ENCODE measurements around the gene NSUN3.
"Not testable (repeated sequence)": the region's sequence is repeated elsewhere in the genome, so short reads cannot be mapped to it uniquely, and the experiment has no call there.

The NSUN3 gene

GRCh38 chr3:94062513-94063404, at the start of gene NSUN3, which contains the start of gene DHFR2:
NSUN3 (plus strand) TSS chr3:94063061; CDS start chr3:94063127, 66 bp downstream.
DHFR2 (minus strand) TSS chr3:94062916; CDS start chr3:94061511, 1,405 bp downstream.
- DNase-seq (ENCODE audit: low spot score), result peak; percentile 63

GRCh38 chr3:94015025-94015424, 47.8 kb upstream of the NSUN3 start:
- DNase-seq (ENCODE audit: low spot score), result no peak

DNA sequence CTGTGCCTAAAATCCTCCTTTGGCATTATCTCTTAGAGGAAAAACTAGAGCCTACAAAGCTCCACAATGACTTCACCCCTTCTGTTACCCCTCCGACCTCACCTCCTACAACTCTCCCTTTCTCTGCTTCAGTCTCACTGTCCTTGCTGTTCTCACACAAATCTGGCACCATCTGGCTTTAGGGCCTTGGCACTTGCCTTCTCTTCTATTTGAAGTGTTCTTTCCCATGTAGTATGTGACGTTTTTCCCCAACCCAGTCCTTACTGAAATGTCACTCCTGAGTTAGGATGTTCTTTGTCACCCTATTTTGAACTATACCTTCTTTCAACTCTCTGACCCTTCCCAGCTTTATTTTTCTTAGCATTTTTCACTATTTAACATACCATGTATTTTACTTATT, 43.2 kb upstream of the NSUN3 start:
- DNase-seq (ENCODE audit: low spot score), result no peak

GRCh38 chr3:94020293-94020692, 42.6 kb upstream of the NSUN3 start:
- DNase-seq (ENCODE audit: low spot score), result no peak

- no peak for DNase-seq (ENCODE audit: low spot score)
Measured at GRCh38 chr3:94024385-94024784, 38.5 kb upstream of the NSUN3 start.

GRCh38 chr3:94026623-94027022, 36.2 kb upstream of the NSUN3 start:
- no peak for DNase-seq (ENCODE audit: low spot score)

DNA sequence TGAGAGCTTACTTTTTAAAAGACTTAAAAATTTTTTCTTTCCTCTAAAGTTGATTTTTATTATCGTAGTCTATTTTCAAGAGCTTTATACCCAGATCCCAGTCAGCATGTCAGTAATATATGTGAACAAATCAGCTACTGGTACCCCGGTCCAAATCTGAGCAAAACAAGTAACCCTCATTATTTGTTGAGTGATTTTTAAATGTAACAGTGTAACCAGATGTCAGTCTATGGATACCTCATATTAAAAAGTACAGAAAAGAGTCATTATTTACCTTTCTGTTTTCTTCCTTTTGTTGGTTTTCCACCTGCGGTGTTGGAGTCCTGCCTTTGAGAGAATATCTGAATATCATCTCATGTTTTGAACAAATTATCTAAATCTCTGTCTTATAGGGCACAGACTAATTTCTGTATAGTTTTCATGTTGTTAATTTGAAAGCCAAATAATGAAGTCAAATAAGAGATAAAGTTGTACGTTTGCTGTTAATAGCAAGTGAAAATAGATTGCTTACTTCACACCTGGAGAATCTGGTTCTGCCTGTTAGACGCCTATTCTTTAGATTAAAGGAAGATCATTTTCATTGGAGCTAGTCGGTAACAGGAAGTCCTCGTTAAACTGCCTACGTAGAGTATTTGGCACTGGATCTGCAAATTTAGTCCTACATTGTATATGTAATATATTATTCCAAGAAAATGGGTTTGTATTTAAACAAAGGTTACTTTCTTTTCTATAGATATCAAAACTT, 34.6 kb upstream of the NSUN3 start, which contains the start of gene STX19:
Gene STX19, minus strand, starts transcription at position 505 of the 745 bp plus-strand sequence. CDS start 13,328 bp downstream, outside the sequence.
- DNase-seq (ENCODE audit: low spot score), result no peak

GRCh38 chr3:94036909-94037507, 25.9 kb upstream of the NSUN3 start:
- DNase-seq (ENCODE audit: low spot score), result peak; percentile 65

GRCh38 chr3:94043285-94043684, 19.6 kb upstream of the NSUN3 start:
- DNase-seq (ENCODE audit: low spot score), result no peak

GRCh38 chr3:94044100-94044936, 18.5 kb upstream of the NSUN3 start:
- not testable (repeated sequence) for DNase-seq (ENCODE audit: low spot score)

DNA sequence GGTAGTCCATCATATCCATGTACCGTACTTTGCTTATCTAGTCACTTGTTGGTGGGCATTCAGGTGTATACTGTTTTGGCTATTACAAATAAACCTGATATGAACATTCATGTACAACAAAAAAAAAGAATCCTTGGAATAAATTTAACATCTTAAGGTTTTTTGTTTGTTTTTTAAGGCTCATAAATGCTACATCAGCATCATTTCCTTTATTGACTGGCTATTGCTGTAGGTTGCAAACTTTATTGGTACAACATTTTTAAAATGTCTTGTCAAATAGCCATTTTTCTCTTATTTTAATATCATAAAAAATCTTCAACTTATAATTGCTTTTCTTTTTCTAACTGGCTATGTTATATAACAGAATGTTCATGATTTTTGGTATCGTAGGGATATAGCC, 16.3 kb upstream of the NSUN3 start:
- DNase-seq (ENCODE audit: low spot score), result no peak

DNA sequence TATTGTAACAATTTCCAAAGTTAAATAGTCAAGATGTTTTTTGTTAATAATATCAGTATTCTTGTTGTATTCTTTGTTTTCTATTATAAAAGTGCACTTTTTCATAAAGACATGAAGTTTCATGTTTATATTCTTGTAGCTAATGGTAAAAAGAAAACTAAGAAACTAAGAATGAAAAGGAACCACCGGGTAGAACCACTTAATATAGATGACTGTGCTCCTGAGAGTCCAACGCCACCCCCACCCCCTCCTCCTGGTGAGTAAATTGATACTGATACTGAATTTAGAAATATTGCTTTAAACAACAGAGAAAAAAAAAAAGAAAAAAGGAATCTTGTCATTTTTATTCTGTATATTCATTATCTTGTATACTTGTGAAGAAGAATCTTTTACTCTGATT, 13.6 kb upstream of the NSUN3 start:
- no peak for DNase-seq (ENCODE audit: low spot score)

- DNase-seq (ENCODE audit: low spot score), result no peak
Measured at GRCh38 chr3:94050546-94050945, 12.3 kb upstream of the NSUN3 start.

DNA sequence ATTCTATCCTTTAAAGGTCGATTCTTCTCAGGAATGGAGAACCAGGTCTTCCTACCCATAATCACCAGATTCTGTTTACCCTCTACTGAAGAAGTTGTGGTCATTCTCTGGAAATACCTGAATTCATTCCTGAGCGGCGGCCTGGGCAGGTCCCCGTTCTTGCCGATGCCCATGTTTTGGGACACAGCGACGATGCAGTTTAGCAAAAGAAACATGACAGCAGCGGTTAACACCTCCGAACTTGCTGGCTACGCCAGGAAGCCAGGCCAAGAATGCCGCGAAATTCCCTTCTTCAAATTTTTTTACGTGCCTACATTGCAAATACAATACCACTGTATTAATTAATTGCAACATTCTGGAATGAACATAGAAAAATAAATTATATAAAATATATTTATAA, 1.6 kb upstream of the NSUN3 start:
- no peak for DNase-seq (ENCODE audit: low spot score)

- no peak for DNase-seq (ENCODE audit: low spot score)
Measured at GRCh38 chr3:94063496-94064119, 747 bp downstream of the NSUN3 start.

DNA sequence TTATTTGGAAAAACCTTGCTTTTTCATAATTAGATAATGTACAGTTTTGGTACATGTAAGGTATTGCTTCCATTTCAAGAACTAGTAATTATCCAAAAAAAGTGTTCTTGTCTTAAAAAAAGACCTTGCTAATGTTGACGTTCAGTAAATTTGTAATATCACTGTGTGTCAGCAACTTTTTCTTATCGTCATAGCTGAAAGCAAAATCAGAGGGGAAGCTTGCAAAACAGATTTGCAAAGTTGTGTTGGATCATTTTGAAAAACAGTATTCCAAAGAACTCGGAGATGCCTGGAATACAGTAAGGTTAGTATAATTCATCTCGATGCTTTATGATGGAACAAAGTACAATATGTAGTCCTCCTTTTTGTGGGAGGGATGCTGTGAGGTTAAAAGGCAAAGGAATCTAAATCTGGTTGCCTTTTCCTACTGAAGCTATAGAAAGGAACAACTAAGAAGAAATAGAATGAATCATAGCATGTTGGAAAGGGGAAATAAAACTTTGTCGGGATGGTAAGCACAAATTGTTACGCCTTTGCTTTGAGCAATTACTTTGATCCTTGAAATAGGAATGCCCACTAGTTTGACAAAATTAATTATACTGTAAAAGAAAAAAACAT, 1.5 kb downstream of the NSUN3 start:
- DNase-seq (ENCODE audit: low spot score), result no peak

DNA sequence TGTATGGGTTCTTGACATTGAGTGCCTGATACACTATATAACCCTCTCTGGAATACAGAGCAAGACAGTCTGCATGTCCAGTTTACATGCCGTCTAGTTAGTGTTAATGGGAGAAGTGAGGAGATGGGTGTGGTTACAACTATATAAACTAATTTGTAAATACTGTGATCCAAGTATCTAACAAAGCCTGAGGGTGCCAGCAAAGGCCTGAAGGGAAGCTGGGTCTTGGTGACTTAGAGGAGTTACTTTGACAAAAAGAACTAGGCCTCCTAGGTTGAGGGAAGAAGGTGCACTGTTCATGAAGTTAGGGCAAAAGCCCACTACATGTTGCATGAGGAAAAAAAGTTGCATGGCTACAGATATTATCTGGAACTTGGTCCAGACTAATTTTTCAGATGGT, 2.3 kb downstream of the NSUN3 start:
- DNase-seq (ENCODE audit: low spot score), result no peak

DNA sequence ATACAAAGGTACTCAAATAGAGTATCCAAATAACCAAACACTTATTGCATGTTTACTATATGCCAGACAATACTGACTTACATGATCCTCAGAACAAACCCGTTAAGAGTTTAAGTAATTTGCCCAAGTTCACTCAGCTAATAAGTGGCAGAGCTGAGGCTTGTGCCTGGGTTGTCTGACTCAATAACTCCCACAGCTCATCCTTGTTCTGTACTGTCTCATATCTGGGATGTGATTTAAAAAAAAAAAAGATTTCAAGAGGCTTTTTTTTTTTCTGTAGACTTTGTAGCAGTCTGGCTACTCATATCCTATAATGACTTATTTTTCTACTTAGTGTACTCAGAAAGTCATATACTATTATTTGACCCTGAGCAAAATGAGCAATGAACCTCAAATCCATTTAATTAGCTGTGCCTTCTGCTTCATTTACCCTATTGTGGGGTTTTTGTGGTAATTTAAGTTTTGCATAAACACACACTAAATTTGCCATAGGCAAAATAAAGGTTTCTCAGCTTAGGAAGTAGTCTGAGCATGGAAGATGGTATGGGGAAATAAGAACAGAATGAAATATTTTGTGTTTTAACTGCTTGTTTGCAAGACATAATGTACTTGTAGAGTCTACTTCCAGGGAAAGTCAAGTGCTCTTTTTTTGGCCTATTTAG, 3.1 kb downstream of the NSUN3 start:
- DNase-seq (ENCODE audit: low spot score), result no peak

- DNase-seq (ENCODE audit: low spot score), result no peak
Measured at GRCh38 chr3:94066506-94067500, 3.9 kb downstream of the NSUN3 start.

Measured in HuH-7.5 (cell line).